ENCODE results near the gene SLC24A3.

DNA sequence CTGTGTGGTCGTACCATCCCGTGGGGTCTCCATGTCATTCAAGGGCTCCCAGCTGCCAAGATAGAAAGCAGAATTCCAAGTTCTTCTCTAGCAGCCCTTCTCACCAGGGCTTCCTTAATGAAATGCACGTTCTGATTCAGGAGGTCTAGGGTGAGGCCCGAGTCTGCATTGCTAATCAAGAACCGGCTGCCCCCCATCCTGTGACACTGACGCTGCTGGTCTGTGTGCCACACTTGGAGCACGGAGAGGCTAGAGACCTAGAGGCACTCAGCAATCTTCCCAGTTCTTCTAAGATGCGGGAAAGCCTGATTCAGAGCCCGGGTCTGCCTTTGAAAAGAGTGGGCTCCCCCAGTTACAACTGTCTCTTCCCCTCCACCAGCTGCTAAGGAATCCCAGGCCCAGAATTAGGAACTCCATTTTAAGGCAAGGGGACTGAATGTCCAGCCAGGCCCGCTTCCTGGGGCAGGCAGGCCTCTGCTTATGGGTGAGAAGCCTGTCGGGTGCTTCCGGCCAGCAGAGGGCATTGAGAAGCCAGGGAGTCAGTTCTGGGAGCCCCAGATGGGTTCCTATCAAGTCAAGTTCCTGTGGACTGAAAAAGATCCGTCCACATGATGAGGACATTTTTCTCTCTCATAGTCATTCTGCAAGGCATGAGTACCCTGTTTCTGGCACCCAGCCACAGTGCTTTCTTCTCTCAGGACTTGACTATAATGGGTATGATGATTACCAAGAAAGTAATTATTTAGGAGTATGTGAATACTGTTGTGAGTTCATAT is 475.8 kb downstream of the SLC24A3 start:
- TF ChIP-seq, protein P1, sequence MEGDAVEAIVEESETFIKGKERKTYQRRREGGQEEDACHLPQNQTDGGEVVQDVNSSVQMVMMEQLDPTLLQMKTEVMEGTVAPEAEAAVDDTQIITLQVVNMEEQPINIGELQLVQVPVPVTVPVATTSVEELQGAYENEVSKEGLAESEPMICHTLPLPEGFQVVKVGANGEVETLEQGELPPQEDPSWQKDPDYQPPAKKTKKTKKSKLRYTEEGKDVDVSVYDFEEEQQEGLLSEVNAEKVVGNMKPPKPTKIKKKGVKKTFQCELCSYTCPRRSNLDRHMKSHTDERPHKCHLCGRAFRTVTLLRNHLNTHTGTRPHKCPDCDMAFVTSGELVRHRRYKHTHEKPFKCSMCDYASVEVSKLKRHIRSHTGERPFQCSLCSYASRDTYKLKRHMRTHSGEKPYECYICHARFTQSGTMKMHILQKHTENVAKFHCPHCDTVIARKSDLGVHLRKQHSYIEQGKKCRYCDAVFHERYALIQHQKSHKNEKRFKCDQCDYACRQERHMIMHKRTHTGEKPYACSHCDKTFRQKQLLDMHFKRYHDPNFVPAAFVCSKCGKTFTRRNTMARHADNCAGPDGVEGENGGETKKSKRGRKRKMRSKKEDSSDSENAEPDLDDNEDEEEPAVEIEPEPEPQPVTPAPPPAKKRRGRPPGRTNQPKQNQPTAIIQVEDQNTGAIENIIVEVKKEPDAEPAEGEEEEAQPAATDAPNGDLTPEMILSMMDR (IDR thresholded peaks at IDR 0.05): peak; percentile 48 to 76 (median 61)
- no peak for TF ChIP-seq POLR2A (IDR thresholded peaks at IDR 0.05)

All from heart left ventricle (tissue), 13 donors.